A673 (cell line): Measurements from ENCODE around the gene MPRIP. TPM values are rescaled to one million over a fixed set of nuclear protein-coding genes. Genes with fewer than 3 reads are reported as not detected.

Experiments used
- BruUV-seq: library from RNA; stranded (reverse); fragments of 400-500 nt; replicated peaks from 2 replicates; lab custom pipeline; 2021; lab: Mats Ljungman, UMichigan
- CTCF ChIA-PET: fragments of 300-600 bp; sonication (Branson Sonifier 250); formaldehyde crosslinking; loops from one replicate; lab custom pipeline; 2022; ENCODE audit warnings: antibody characterized with exemption; lab: Charles Lee
- POLR2A ChIA-PET: fragments of 300-600 bp; sonication (Branson Sonifier 250); formaldehyde crosslinking; loops from one replicate; lab custom pipeline; 2022; ENCODE audit warnings: antibody characterized with exemption; ENCODE audit not compliant: low non-redundant PET; lab: Charles Lee
- DNase-seq: peaks from one replicate; pipeline ENCODE4 v3.0.0-alpha.2; 2015; ENCODE audit warnings: low spot score
- H3K27ac ChIP-seq: fragments of 200-600 bp; sonication (generic); 2 replicates; pipeline ENCODE4 v1.5.1; 2016; ENCODE audit warnings: mixed run types, low read depth, mild to moderate bottlenecking, mixed read lengths, antibody characterized with exemption, low read length; ENCODE audit not compliant: poor library complexity, severe bottlenecking
- H3K27me3 ChIP-seq: fragments of 200-600 bp; sonication (generic); replicated peaks from 2 replicates; pipeline ENCODE4 v1.6.1; 2017; ENCODE audit warnings: mixed run types, low read depth, mild to moderate bottlenecking, mixed read lengths, antibody characterized with exemption, low read length; ENCODE audit not compliant: insufficient read depth, poor library complexity
- H3K36me3 ChIP-seq: fragments of 200-600 bp; sonication (generic); 2 replicates; pipeline ENCODE4 v1.6.1; 2016; ENCODE audit warnings: mixed run types, mild to moderate bottlenecking, mixed read lengths, antibody characterized with exemption, low read length; ENCODE audit not compliant: insufficient read depth, poor library complexity, severe bottlenecking
- H3K4me1 ChIP-seq: fragments of 200-600 bp; sonication (generic); 2 replicates; pipeline ENCODE4 v1.6.1; 2017; ENCODE audit warnings: mixed run types, mild to moderate bottlenecking, mixed read lengths, antibody characterized with exemption, low read length; ENCODE audit not compliant: insufficient read depth, poor library complexity, severe bottlenecking
- H3K4me3 ChIP-seq: fragments of 200-600 bp; sonication (generic); 2 replicates; pipeline ENCODE4 v1.5.1; 2016; ENCODE audit warnings: low read depth, mixed run types, mild to moderate bottlenecking, mixed read lengths, low read length; ENCODE audit not compliant: poor library complexity, severe bottlenecking
- H3K9me3 ChIP-seq: fragments of 200-600 bp; sonication (generic); 2 replicates; pipeline ENCODE4 v1.6.1; 2016; ENCODE audit warnings: mixed run types, low read depth, mild to moderate bottlenecking, mixed read lengths, antibody characterized with exemption, low read length; ENCODE audit not compliant: poor library complexity, severe bottlenecking
- CTCF ChIP-seq: fragments of 300-800, 200-600 bp; sonication (generic); conservative IDR thresholded peaks from 2 replicates; pipeline ENCODE4 v1.5.1; 2017; ENCODE audit warnings: low read depth, mild to moderate bottlenecking, antibody characterized with exemption, low read length, moderate library complexity, mixed read lengths
- EZH2 ChIP-seq: fragments of 200-600 bp; sonication (generic); IDR thresholded peaks from 2 replicates; pipeline ENCODE4 v1.6.1; 2017; ENCODE audit warnings: borderline replicate concordance, low read depth, mild to moderate bottlenecking, mixed read lengths, antibody characterized with exemption, low read length; ENCODE audit not compliant: poor library complexity, severe bottlenecking
- intact Hi-C: fragments of 100-400 bp; cut with micrococcal nuclease; formaldehyde crosslinking; loops from one replicate; pipeline ENCODE4 v1.10.0; 2022; ENCODE audit not compliant: unreplicated experiment
- total RNA-seq: library from RNA; stranded (reverse); gene quantifications from 2 replicates; pipeline ENCODE4 v1.2.3, GENCODE V29; 2021

MPRIP gene
- total RNA-seq, 1 experiment from 2014 or later = 290 TPM

DNA sequence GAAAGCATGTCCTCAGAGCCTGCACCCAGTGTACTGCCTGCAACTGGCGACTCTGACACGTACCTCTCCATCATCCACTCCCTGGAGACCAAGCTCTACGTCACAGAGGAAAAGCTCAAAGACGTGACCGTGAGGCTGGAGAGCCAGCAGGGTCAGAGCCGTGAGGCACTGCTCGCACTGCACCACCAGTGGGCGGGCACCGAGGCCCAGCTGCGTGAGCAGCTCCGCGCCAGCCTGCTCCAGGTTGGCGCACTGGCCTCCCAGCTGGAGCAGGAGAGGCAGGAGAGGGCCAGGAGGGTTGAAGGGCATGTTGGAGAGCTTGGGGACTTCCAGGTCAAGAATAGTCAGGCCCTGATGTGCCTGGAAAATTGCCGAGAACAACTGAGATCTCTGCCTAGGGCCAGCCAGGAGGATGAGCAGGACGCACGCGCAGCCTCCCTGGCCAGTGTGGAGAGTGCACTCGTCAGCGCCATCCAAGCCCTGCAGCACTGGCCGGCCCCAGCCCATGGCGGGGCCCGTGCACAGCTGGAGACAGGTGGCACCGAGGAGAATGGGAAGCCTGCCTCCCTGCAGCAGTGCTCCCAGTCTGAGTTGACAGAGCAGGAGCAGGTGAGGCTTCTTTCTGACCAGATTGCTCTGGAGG, 123.5 kb downstream of the MPRIP start:
- Histone ChIP-seq H3K36me3 (peaks cover 64% of the 10 kb centered on the region), H3K27ac (no peak overlapping the region), H3K4me1 (no peaks in the 10 kb centered on the region), H3K27me3 (no peaks in the 10 kb centered on the region), H3K9me3 (no peaks in the 10 kb centered on the region), H3K4me3 (no peak overlapping the region)
- BruUV-seq = no TSS peak
- POLR2A ChIA-PET = no interaction called here
- DNase-seq = no peak
- TF ChIP-seq CTCF = no peak
- CTCF ChIA-PET = no interaction called here
- intact Hi-C loops = no loop called here

DNA sequence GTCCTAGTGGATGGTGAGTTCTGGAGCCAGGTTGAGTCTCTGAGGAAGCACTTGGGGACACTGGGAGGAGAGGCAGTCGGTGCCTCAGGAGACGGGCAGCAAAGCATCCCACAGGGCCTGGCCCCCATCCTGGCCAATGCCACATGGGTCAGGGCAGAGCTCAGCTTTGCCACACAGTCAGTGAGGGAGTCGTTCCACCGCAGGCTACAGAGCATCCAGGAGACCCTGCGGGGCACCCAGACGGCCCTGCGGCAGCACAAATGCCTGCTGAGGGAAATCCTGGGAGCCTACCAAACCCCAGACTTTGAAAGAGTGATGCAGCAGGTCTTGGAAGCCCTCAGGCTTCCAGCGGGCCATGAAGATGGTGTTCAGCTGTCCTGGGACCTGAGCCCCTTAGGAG, 124.2 kb downstream of the MPRIP start:
- Histone ChIP-seq H3K4me3 (no peak overlapping the region), H3K36me3 (peaks cover 63% of the 10 kb centered on the region), H3K27ac (no peak overlapping the region), H3K9me3 (no peaks in the 10 kb centered on the region), H3K4me1 (no peaks in the 10 kb centered on the region), H3K27me3 (no peaks in the 10 kb centered on the region)
- BruUV-seq = no TSS peak
- no peak for DNase-seq
- ChIA-PET CTCF (no interaction called here), POLR2A (no interaction called here)
- intact Hi-C loops = no loop called here
- TF ChIP-seq EZH2 = no peak
- TF ChIP-seq CTCF = no peak

DNA sequence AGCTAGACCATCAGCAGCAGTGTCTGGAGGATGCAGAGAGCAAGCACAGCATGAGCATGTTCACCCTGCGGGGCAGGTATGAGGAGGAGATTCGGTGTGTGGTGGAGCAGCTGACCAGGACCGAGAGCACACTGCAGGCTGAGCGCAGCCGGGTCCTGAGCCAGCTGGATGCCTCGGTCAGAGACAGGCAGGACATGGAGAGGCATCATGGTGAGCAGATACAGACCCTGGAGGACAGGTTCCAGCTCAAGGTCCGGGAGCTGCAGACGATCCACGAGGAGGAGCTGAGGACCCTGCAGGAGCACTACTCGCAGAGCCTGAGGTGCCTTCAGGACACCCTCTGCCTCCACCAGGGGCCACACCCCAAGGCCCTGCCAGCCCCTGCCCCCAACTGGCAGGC, 125.1 kb downstream of the MPRIP start:
- CTCF ChIA-PET = no interaction called here
- no peak for DNase-seq
- H3K4me1 ChIP-seq = no peaks in the 10 kb centered on the region
- no peak for TF ChIP-seq CTCF
- TF ChIP-seq EZH2 = no peak
- intact Hi-C loops = no loop called here
- no peaks in the 10 kb centered on the region for H3K27me3 ChIP-seq
- no peaks in the 10 kb centered on the region for H3K9me3 ChIP-seq
- H3K27ac ChIP-seq = no peak overlapping the region
- POLR2A ChIA-PET = no interaction called here
- peaks cover 63% of the 10 kb centered on the region for H3K36me3 ChIP-seq
- H3K4me3 ChIP-seq = no peak overlapping the region
- BruUV-seq = no TSS peak
